Limb (tissue), 2 donors: ENCODE data around the gene S100A14.

ENCODE experiments used
- DNase-seq, 2 donors: peaks; one replicate each; pipeline ENCODE4 v3.0.0-alpha.2; 2016; ENCODE audit errors: extremely low spot score in 2 of 2

Gene S100A14

GRCh38 chr1:153565529-153566374, 50.4 kb downstream of the S100A14 start, which contains the start of gene S100A2:
Gene S100A2, minus strand, starts transcription at chr1:153565844. Its CDS starts 1,967 bp downstream, at chr1:153563877.
- no peak for DNase-seq
